ENCODE results near the gene NRARP. TPM values are rescaled to one million over a fixed set of nuclear protein-coding genes. Genes with fewer than 3 reads are reported as not detected.

Gene NRARP
- total RNA-seq, 1 experiment from 2014 or later = 32.6 TPM

- CTCF ChIA-PET = interaction anchor here (0.6 kb wide), 1 partner anchor 69 kb away, joined by 3 read pairs; no protein-coding TSS in a partner anchor
- TF ChIP-seq CTCF (IDR thresholded peaks at IDR 0.05; ENCODE audit: unreplicated experiment) = no peak
- no peaks in the 10 kb centered on the region for H3K27me3 Mint-ChIP-seq (ENCODE audit: unreplicated experiment)
- no TSS peak for BruUV-seq (replicated peaks)
- no peak overlapping the region for H3K4me3 Mint-ChIP-seq (ENCODE audit: low read depth, unreplicated experiment)
- intact Hi-C loops (cut with micrococcal nuclease; ENCODE audit: unreplicated experiment) = no loop called here
- DNase-seq = no peak
- H3K9me3 Mint-ChIP-seq (ENCODE audit: low read depth, unreplicated experiment) = no peaks in the 10 kb centered on the region
- no peak overlapping the region for H3K27ac Mint-ChIP-seq (ENCODE audit: unreplicated experiment)
- no peaks in the 10 kb centered on the region for H3K4me1 Mint-ChIP-seq (ENCODE audit: low read depth, unreplicated experiment)
- H3K36me3 Mint-ChIP-seq (ENCODE audit: insufficient read depth, unreplicated experiment) = peaks cover 4% of the 10 kb centered on the region
Observed at GRCh38 chr9:137321726-137322361, 19.8 kb upstream of the NRARP start.

GRCh38 chr9:137320555-137321384 lies 18.7 kb upstream of the NRARP start:
- H3K9me3 Mint-ChIP-seq (ENCODE audit: low read depth, unreplicated experiment) = no peaks in the 10 kb centered on the region
- H3K27me3 Mint-ChIP-seq (ENCODE audit: unreplicated experiment) = no peaks in the 10 kb centered on the region
- intact Hi-C loops (cut with micrococcal nuclease; ENCODE audit: unreplicated experiment) = no loop called here
- H3K27ac Mint-ChIP-seq (ENCODE audit: unreplicated experiment) = no peak overlapping the region
- H3K4me1 Mint-ChIP-seq (ENCODE audit: low read depth, unreplicated experiment) = no peaks in the 10 kb centered on the region
- CTCF ChIA-PET = interaction anchor here (0.6 kb wide), 1 partner anchor 70 kb away, joined by 3 read pairs; no protein-coding TSS in a partner anchor
- DNase-seq = no peak
- peaks cover 4% of the 10 kb centered on the region for H3K36me3 Mint-ChIP-seq (ENCODE audit: insufficient read depth, unreplicated experiment)
- TF ChIP-seq CTCF (IDR thresholded peaks at IDR 0.05; ENCODE audit: unreplicated experiment) = no peak
- H3K4me3 Mint-ChIP-seq (ENCODE audit: low read depth, unreplicated experiment) = no peak overlapping the region
- BruUV-seq (replicated peaks) = no TSS peak

GRCh38 chr9:137319739-137320551 lies 17.9 kb upstream of the NRARP start:
- peaks cover 4% of the 10 kb centered on the region for H3K36me3 Mint-ChIP-seq (ENCODE audit: insufficient read depth, unreplicated experiment)
- no peaks in the 10 kb centered on the region for H3K9me3 Mint-ChIP-seq (ENCODE audit: low read depth, unreplicated experiment)
- no peak overlapping the region for H3K27ac Mint-ChIP-seq (ENCODE audit: unreplicated experiment)
- BruUV-seq (replicated peaks) = no TSS peak
- no peak for DNase-seq
- intact Hi-C loops (cut with micrococcal nuclease; ENCODE audit: unreplicated experiment) = no loop called here
- H3K4me3 Mint-ChIP-seq (ENCODE audit: low read depth, unreplicated experiment) = no peak overlapping the region
- no peaks in the 10 kb centered on the region for H3K4me1 Mint-ChIP-seq (ENCODE audit: low read depth, unreplicated experiment)
- H3K27me3 Mint-ChIP-seq (ENCODE audit: unreplicated experiment) = no peaks in the 10 kb centered on the region
- no peak for TF ChIP-seq CTCF (IDR thresholded peaks at IDR 0.05; ENCODE audit: unreplicated experiment)
- CTCF ChIA-PET = interaction anchor here (0.7 kb wide), 1 partner anchor 300 kb away, joined by 3 read pairs; no protein-coding TSS in a partner anchor

GRCh38 chr9:137319011-137319738 lies 17.1 kb upstream of the NRARP start:
- no peak for TF ChIP-seq CTCF (IDR thresholded peaks at IDR 0.05; ENCODE audit: unreplicated experiment)
- Mint-ChIP-seq H3K27ac (ENCODE audit: unreplicated experiment) (no peak overlapping the region), H3K9me3 (ENCODE audit: low read depth, unreplicated experiment) (no peaks in the 10 kb centered on the region), H3K4me3 (ENCODE audit: low read depth, unreplicated experiment) (no peak overlapping the region), H3K4me1 (ENCODE audit: low read depth, unreplicated experiment) (no peaks in the 10 kb centered on the region), H3K36me3 (ENCODE audit: insufficient read depth, unreplicated experiment) (peaks cover 4% of the 10 kb centered on the region), H3K27me3 (ENCODE audit: unreplicated experiment) (no peaks in the 10 kb centered on the region)
- CTCF ChIA-PET = interaction anchor here (0.7 kb wide), 1 partner anchor 300 kb away, joined by 3 read pairs; no protein-coding TSS in a partner anchor
- BruUV-seq (replicated peaks) = no TSS peak
- intact Hi-C loops (cut with micrococcal nuclease; ENCODE audit: unreplicated experiment) = no loop called here
- DNase-seq = no peak

Measured in Calu3 (cell line).